IMR-90 (cell line): ENCODE measurements around the gene MYBPH.

ENCODE experiments used
- CEBPB ChIP-seq: IDR thresholded peaks from 2 replicates; pipeline ENCODE4 v1.6.1; 2012; ENCODE audit warnings: low read depth, low read length, improper control_type of control experiment
- CHD1 ChIP-seq: IDR thresholded peaks from 2 replicates; pipeline ENCODE4 v1.6.1; 2012; ENCODE audit warnings: low read depth, low read length, improper control_type of control experiment
- CTCF ChIP-seq: conservative IDR thresholded peaks from 2 replicates; pipeline ENCODE4 v1.5.1; 2012; ENCODE audit warnings: mild to moderate bottlenecking, low read depth, low read length, improper control_type of control experiment
- ELK1 ChIP-seq: fragments of 150-350 bp; IDR thresholded peaks from 2 replicates; pipeline ENCODE4 v1.6.1; 2016; ENCODE audit warnings: low read depth, mild to moderate bottlenecking, low read length, moderate library complexity, borderline replicate concordance
- MXI1 ChIP-seq: IDR thresholded peaks from 2 replicates; pipeline ENCODE4 v1.6.1; 2012; ENCODE audit warnings: low read depth, mild to moderate bottlenecking, low read length, moderate library complexity, borderline replicate concordance
- POLR2A ChIP-seq: IDR thresholded peaks from 2 replicates; pipeline ENCODE4 v1.6.1; 2012; ENCODE audit warnings: mild to moderate bottlenecking, low read depth, low read length
- RAD21 ChIP-seq: IDR thresholded peaks from 2 replicates; pipeline ENCODE4 v1.6.1; 2012; ENCODE audit warnings: low read length, improper control_type of control experiment
- RFX5 ChIP-seq: IDR thresholded peaks from 2 replicates; pipeline ENCODE4 v1.8.0; 2012; ENCODE audit warnings: low read depth, mild to moderate bottlenecking, low read length, moderate library complexity
- USF2 ChIP-seq: fragments of 150-350 bp; IDR thresholded peaks from 2 replicates; pipeline ENCODE4 v1.6.1; 2017; ENCODE audit warnings: mild to moderate bottlenecking, antibody characterized with exemption, low read length, low read depth

GRCh38 chr1:203139976-203140475, 35.6 kb downstream of the MYBPH start:
- TF ChIP-seq CTCF, result no peak
- TF ChIP-seq USF2, result no peak
- TF ChIP-seq ELK1, result no peak
- no peak for TF ChIP-seq POLR2A
- no peak for TF ChIP-seq CHD1
- no peak for TF ChIP-seq RFX5
- TF ChIP-seq CEBPB, result no peak
- TF ChIP-seq MXI1, result no peak
- TF ChIP-seq RAD21, result no peak
